Body of pancreas (tissue), 4 donors: ENCODE data around the gene MTCH2.

Experiments
- POLR2A ChIP-seq, 3 donors: fragments of 450-650 bp; IDR thresholded peaks; one replicate each; pipeline ENCODE4 v1.6.1; 2016; ENCODE audit warnings: antibody characterized with exemption in 3 of 3, mild to moderate bottlenecking in 2 of 3
- TF ChIP-seq, protein P1 (sequence below), 7 experiments: fragments of 450-650 bp in 4 of 7; fragments of 200-600 bp in 3 of 7; sonication (generic) in 3 of 7; IDR thresholded peaks; one replicate each; pipeline ENCODE4 v1.5.1; 2016 to 2019; ENCODE audit warnings: antibody characterized with exemption in 7 of 7

DNA sequence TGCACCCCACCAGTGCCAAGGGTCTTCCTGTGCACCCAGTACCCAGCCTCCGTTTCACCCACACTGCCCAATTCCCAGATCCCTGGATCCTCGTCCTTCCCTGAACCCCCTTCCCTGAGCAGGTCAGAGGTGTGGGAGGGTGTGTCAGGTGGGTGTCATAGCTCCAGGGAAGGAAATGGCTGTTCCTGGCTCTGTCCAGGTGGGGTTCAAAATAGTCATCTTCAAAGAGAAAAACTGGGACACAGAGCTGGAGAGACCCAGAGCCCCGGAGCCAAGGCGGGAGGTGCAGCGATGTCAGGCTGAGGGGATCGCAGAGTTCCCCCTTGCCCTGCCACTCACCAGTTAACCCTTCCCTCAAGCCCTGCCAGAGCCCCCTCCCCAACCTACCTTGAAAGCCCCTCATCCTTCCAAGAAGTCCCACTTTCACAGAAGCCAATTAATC lies 48.8 kb downstream of the MTCH2 start:
- TF ChIP-seq, protein P1, sequence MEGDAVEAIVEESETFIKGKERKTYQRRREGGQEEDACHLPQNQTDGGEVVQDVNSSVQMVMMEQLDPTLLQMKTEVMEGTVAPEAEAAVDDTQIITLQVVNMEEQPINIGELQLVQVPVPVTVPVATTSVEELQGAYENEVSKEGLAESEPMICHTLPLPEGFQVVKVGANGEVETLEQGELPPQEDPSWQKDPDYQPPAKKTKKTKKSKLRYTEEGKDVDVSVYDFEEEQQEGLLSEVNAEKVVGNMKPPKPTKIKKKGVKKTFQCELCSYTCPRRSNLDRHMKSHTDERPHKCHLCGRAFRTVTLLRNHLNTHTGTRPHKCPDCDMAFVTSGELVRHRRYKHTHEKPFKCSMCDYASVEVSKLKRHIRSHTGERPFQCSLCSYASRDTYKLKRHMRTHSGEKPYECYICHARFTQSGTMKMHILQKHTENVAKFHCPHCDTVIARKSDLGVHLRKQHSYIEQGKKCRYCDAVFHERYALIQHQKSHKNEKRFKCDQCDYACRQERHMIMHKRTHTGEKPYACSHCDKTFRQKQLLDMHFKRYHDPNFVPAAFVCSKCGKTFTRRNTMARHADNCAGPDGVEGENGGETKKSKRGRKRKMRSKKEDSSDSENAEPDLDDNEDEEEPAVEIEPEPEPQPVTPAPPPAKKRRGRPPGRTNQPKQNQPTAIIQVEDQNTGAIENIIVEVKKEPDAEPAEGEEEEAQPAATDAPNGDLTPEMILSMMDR (IDR thresholded peaks at IDR 0.05), result no peak
- no peak for TF ChIP-seq POLR2A (IDR thresholded peaks at IDR 0.05)
